ENCODE data around the gene ASCC2. TPM values are rescaled to one million over a fixed set of nuclear protein-coding genes. Genes with fewer than 3 reads are reported as not detected.

The ASCC2 gene
- total RNA-seq, 1 experiment from 2014 or later = 43.6 TPM

- Mint-ChIP-seq H3K36me3 (peaks cover 37% of the 10 kb centered on the region), H3K9me3 (no peaks in the 10 kb centered on the region), H3K4me1 (no peaks in the 10 kb centered on the region), H3K4me3 (no peak overlapping the region), H3K27me3 (ENCODE audit: low read depth) (no peaks in the 10 kb centered on the region), H3K27ac (no peak overlapping the region)
- POLR2A ChIA-PET = no interaction called here
- DNase-seq (ENCODE audit: low spot score) (no peak), ATAC-seq (no peak)
- CTCF ChIA-PET = interaction anchor here (2.3 kb wide), 1 partner anchor 199 kb away, joined by 6 read pairs; no protein-coding TSS in a partner anchor
- TF ChIP-seq ZNF263 (CRISPR knock-in tag; IDR thresholded peaks at IDR 0.05; ENCODE audit: low read depth) (no peak), MYBL2 (CRISPR knock-in tag; IDR thresholded peaks at IDR 0.05) (no peak), USF2 (CRISPR knock-in tag; IDR thresholded peaks at IDR 0.05) (no peak), ZNF232 (CRISPR knock-in tag; IDR thresholded peaks at IDR 0.05) (no peak), TEAD1 (CRISPR knock-in tag; IDR thresholded peaks at IDR 0.05) (no peak), MXD4 (CRISPR knock-in tag; IDR thresholded peaks at IDR 0.05; ENCODE audit: borderline replicate concordance) (no peak), ZNF121 (CRISPR knock-in tag; IDR thresholded peaks at IDR 0.05) (no peak), ZNF281 (CRISPR knock-in tag; IDR thresholded peaks at IDR 0.05) (no peak), AFF4 (CRISPR knock-in tag; IDR thresholded peaks at IDR 0.05; ENCODE audit: borderline replicate concordance) (no peak), SOX15 (CRISPR knock-in tag; IDR thresholded peaks at IDR 0.05) (no peak), SMAD4 (CRISPR knock-in tag; IDR thresholded peaks at IDR 0.05) (no peak), PRDM15 (CRISPR knock-in tag; IDR thresholded peaks at IDR 0.05) (no peak)
Observed at GRCh38 chr22:29806196-29806595, 31.9 kb downstream of the ASCC2 start.

- ATAC-seq = no peak
- Mint-ChIP-seq H3K27me3 (ENCODE audit: low read depth) (no peaks in the 10 kb centered on the region), H3K27ac (no peak overlapping the region), H3K36me3 (peaks cover 33% of the 10 kb centered on the region), H3K4me1 (no peaks in the 10 kb centered on the region), H3K4me3 (no peak overlapping the region), H3K9me3 (no peaks in the 10 kb centered on the region)
- TF ChIP-seq E2F1 (CRISPR knock-in tag; IDR thresholded peaks at IDR 0.05) (no peak), ZNF425 (CRISPR knock-in tag; conservative IDR thresholded peaks at IDR 0.05) (no peak), OVOL2 (CRISPR knock-in tag; IDR thresholded peaks at IDR 0.05; ENCODE audit: borderline replicate concordance) (no peak), FOXJ3 (CRISPR knock-in tag; IDR thresholded peaks at IDR 0.05; ENCODE audit: borderline replicate concordance) (no peak), ZNF423 (CRISPR knock-in tag; IDR thresholded peaks at IDR 0.05) (no peak), NR2C2 (CRISPR knock-in tag; IDR thresholded peaks at IDR 0.05) (no peak), MAX (CRISPR knock-in tag; IDR thresholded peaks at IDR 0.05) (no peak)
- ChIA-PET POLR2A (no interaction called here), CTCF (no interaction called here)
- DNase-seq (ENCODE audit: low spot score) = no peak
Observed at GRCh38 chr22:29804985-29805384, 33.1 kb downstream of the ASCC2 start.

Measured in WTC11 (cell line).